ENCODE data around the gene PPFIBP2.
"Not testable (repeated sequence)": the region's sequence is repeated elsewhere in the genome, so short reads cannot be mapped to it uniquely, and the experiment has no call there.

PPFIBP2 gene

DNA sequence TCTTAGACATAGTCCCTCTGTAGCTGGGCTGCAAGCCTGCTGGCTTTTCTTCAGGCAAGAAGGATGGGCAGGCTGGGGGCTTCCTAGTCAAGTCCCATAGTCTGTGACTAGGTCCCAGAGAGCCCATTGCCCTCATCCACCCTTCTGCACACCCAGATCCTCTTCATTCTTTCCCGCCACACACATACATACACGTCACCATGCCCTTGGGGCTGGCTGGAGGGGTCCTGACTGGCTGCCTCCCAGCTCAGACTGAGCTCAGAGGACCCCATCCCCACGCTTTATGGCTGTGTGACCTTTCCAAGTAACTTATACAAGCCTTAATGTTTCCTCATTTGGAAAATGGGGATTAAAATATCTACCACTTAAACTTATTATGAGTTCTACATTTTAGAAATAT is 13.5 kb upstream of the PPFIBP2 start:
- no peak for DNase-seq

DNA sequence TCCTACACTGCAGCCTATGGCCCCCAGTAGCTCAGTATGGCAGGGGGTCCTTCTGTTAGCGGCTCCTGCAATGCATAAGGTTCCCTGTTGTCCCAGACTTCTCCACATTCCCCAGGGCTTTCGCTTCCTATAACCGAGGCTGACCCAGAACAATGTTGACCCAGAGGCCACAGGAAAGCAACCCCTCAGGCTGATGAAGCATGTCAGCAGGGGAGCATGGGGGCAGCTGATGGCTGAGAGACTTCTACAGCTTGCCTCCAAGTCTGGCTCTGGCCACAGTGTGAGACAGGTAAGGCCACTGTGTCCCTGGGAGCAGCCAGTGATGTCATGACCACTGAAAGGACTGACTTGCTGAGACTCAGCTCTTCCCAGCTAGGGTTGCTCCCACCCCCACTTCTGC is 12.5 kb upstream of the PPFIBP2 start:
- no peak for DNase-seq

DNA sequence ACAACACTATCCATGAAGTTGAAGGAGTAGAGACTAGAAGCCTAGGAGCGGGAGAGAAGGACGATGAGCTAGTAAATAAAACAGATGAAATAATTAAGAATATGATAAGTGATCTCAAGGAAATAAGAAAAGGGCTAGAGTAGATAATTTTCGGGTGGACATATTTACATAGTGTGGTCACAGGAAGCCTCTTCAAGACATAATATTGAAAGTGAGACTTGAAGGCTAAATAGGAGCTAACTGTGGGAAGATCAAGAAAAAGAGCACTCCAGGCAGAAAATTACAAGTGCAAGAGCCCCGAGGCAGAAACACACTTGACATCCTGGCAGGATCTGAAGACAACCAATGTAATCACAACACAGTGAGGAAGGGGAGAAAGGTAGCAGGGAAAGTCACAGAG is 11.9 kb upstream of the PPFIBP2 start:
- DNase-seq: no peak

DNA sequence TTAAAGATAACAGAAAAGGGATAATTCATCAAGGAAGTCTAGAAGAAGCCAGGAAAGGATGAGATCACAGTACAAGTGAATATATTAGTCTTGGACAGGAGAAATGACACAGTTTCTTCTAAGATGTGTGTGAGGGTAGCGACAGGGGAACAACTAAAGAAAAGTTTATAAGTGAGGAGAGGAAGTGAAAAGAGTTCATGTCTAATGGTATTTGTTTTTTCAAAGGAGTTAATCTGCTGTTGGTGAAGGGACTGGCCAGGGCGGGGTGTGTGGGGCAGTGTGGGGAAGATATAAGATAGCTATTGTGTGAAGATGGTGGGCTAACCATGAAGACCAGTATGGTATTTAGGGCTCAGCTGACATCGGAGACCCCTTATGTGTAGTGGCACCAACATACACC is 7.6 kb upstream of the PPFIBP2 start:
- no peak for DNase-seq

DNA sequence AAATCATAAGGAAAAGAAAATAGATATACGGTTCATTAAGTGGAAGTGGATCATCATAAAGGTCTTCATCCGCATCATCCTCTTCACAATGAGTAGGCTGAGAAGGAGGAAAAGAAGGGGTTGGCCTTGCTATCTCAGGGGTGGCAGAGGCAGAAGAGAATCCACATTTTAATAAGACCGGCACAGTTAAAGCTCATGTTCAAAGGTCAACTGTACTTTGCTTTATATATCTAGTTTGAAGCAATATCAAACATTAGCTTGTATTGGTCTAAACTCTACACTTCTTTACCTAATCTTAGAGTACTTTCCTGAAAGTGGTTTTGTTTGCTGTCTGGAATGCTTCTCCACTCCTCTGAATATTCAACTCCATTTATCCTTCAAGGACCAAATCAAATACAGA is 5.7 kb upstream of the PPFIBP2 start:
- no peak for DNase-seq

DNA sequence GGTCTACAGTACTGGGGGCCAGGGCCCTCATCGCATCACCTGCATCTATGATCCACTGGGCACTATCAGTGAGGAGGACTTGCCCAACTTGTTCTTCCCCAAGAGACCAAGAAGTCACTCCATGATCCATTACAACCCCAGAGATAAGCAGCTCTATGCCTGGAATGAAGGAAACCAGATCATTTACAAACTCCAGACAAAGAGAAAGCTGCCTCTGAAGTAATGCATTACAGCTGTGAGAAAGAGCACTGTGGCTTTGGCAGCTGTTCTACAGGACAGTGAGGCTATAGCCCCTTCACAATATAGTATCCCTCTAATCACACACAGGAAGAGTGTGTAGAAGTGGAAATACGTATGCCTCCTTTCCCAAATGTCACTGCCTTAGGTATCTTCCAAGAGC is 3.8 kb upstream of the PPFIBP2 start:
- no peak for DNase-seq

DNA sequence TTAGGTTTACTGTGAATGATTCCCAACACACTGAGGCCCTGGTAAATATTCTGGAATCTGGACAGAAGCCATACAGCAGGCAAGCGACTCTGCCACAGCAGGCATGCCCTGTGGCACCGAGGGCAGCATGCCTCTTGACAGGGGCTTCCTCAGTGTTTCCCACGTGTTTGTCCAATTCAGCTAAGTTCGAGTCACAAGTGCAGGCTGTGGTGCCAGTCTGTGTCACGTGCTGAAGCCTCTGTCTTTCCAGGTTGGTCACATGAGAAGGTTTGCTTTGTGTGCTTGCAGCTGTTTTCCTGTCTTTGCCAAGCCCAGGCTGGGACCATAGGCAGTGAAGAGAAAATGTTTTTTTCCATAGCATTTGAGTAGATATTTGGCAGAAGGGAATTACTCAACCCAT is 2.4 kb upstream of the PPFIBP2 start:
- DNase-seq: no peak

DNA sequence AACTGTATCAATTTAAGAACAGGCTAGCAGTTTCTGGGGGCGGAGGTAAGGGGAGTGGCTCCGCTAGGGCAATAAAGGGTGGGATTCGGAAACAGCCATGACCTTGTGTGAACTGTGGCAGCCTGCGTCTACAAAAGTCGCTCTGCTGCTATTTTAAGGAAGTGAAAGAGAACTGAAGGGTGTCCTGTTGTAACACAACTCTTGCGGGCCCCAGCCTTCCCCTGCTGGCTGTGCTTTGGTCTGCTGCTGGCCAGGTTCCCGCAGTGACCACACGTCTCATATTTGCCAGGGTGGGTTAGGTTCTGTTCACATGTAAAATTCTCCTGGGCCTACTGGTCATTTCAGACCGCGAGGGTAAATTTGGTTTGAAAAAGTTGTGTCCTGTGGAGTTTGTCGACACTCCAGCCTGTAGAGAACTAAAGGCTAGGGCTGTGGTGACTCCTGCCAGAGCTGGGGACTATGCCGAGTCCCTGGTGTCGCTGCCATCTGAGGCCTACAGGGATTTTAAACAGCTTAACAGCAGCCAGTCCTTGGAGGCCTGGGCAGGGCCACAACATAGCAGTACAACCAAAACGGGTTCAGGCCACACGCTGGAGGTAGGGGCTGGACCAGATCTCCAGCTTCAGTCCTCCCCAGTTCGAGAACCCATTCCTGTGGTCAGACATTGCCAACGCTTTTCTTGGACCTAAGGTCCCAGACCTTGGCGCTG is 1.1 kb upstream of the PPFIBP2 start:
- DNase-seq: no peak

DNA sequence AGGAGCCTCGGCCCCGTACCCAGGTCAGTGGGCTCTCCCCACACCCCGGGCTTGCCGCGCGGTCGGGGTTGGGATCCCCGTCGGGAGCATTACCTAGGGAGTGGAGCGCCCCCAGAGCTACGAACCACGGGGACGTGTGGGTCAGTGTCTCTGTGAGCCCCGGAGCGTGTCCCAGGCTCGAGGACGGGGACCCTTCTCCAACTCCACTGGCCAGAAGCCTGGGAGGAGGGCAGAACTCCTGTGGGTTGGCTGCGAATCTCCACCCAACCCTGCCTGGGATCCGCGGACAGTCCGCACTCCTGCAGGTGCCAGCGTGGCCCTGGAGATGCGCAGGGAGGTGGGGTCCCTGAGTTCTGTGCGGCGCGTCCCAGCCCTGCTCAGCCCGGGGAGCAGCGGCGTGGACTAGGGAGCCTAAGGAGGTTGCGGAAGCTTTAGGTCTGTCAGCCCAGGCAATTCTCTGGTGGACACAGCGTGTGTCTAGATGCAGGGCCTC is 346 bp downstream of the PPFIBP2 start:
- no peak for DNase-seq

DNA sequence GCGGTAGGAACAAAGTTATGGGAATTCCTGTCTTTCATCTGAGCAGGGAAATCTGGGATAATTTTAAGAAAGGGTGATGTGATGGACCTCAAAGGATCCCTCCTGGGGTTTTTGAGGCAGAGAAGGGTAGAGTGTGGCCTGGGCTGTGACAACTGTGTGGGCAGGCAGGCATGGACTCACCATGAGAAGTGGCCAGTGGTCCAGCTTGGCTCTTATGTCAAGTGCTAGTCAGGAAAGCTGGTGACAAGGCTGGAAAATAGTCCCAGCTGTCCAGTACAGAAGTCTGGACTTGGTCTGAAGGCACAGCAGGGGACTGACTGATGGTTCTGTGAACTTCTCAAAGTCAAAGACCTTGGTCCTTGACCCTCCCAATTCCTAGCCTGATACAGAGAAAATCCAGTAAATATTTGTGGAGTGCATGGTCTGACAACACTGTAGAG is 1.7 kb downstream of the PPFIBP2 start:
- no peak for DNase-seq

DNA sequence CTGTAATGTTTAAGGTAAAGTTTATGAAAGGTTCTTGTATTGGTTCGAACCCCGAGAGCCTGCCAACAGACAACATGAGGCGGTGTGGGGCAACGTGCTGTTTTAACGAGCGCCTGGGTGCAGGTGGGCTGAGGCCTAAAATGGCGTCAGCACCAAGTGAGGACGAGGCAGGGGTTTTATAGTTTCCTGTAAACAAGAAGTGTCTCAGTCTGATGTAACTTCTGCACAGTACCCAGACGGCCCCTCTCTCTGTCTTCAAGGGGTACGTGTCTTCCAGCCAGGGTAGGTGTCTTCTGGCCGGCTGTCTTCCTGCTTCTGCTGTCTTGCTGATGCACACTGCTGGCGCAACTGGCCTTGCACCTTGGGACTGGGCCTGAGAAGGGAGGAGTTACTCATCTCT is 2.7 kb downstream of the PPFIBP2 start:
- no peak for DNase-seq

DNA sequence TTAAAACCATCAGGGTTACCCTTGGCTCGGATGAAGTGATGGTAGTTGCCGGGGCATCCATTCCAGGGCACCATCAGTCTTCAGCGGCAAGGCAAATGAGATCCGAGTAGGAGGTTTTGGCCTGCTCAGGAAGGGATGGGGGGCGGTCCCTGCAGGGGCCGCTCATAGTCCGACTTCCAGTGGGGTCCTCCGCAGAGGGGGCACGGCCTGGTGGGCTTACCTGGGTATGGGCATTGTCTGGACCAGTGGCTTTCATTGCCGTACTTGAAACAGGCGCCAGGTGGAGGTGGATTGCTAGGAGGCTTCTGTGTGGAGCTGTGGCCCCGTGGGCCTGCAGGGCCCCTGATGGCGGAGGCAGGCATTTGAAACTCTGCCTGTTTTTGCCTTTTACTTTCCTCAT is 3.9 kb downstream of the PPFIBP2 start:
- not testable (repeated sequence) for DNase-seq

DNA sequence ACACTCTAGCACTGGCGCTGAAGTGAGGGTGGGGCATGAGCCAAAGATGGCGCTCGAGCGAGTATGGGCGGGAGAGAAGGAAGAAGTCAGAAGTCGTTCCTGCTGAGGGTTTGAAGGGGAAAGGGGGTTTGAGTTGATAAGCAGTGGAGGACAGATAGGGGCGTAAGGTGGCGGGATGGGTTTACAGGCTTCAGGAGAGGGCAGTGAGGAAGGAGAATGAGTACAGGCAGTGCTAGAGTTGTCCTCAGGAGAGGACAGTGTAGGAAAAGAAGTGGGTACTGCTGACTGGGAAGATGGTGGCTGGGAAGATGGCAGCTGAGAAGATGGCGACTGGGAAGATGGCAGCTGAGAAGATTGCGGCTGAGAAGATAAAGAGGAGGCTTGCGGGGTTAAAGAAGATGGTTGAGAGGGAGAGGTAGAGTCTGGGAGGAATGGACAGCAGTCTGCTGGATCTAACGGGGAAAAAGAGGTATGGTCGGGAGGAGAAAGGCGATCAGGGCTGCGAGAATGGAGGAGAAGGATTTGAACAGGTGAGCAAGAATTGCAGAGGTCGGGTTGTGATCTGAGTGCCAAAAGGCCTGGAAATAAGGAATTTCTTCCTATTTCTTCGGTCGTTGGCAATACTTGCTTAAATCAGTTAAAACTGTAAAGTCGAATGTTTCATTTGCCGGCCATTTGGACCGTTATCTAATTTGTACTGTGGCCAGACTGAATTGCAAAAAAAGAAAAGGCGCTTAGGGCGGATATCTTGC is 5.2 kb downstream of the PPFIBP2 start:
- no peak for DNase-seq

DNA sequence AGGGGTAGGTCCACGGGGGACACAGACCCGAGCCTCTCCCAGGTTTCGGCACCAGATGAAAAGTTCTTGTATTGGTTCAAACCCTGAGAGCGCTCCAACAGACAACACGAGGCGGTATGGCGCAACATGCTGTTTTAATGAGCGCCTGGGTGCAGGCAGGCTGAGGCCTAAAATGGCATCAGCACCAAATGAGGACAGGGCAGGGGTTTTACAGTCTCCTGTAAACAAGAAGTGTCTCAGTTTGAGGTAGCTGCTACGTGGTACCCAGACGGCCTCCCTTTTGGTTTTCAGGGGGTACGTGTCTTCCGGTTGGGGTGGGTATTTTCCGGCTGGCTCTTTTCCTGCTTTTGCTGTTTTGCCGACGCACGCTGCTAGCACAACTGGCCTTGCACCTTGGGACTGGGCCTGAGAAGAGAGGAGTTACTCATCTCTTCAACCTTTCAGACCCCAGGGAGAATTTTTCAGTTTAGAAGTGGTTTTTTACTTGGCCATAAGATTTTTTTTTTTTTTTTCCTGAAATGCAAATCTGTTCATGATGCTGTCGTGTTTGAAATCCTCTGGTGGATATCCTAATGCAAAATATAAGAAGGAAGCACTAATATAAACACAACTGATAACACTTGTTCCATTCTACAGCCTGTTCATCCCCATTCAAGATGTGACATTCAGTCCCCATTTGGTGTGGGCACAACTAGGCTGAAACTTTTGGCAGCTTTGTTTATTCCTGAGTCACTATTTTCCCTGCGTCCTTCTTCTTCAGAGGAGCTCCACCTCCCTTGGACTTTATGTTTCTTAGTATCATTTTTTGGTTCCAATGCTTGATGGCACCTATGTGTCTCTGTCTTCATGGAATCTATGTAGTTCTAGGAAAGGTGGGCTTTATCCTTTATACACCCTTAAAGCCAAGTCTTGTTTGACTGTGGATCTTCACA is 6.5 kb downstream of the PPFIBP2 start:
- DNase-seq: no peak

DNA sequence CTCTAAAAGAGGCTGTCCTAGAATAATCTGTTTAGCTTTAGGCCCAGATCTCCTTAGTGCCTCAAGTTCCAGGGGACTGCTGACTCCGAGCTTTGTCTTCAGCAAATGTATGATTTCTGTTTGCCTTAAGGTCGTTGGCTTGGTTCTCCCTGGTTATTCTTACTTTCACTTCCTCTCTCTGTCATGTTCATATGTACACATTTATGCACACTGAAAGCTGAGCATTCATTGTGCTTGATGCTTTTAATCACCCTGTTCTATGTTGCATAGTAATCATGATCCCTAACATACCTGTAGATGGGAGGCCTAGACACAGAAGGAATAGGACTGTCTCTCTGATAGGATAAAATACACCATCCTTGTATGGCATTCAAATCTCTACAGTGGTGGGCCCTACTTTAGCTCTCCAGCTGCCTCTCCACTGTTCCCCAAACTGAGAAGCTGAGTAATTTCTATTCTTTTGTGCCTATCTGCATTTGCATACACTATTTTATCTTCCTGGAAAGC is 7.2 kb downstream of the PPFIBP2 start:
- no peak for DNase-seq

DNA sequence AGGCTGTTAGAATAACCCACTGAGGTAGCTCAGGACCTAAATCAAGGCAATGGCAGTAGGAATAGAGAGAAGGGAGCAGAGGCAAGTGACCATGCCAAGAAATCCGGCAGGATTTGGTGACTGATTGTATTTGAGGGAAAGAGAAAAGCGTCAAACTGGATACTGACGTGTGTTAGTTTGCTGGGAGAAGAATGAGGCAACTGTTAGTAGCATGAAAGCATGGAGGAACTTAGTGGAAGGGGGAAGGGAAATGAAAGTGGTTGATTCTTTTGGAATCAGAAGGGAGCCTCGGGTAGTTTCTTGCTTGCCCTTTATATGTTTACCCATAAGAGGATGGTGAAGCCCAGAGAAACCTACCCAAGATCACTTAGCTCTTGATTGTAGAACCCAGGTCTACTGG is 8.3 kb downstream of the PPFIBP2 start:
- no peak for DNase-seq

DNA sequence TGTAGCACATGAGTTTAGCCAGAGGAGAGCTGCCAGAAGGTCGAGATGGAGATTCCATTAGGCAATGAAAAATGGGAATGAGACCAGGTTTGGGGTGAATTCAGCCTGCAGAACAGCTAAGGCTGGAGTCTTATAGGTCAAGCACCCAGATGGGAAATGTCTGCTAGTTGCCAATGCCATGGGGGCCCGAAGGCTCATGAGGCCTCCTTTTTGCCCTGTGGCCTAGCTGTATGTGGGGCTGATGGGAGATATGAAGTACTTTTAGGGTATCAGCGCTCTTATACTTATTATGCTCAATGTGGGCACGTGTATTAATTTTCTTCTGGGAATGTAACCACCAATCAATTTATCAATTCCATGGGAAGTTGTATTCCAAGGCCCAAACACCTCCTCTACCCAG is 8.7 kb downstream of the PPFIBP2 start:
- DNase-seq: no peak

DNA sequence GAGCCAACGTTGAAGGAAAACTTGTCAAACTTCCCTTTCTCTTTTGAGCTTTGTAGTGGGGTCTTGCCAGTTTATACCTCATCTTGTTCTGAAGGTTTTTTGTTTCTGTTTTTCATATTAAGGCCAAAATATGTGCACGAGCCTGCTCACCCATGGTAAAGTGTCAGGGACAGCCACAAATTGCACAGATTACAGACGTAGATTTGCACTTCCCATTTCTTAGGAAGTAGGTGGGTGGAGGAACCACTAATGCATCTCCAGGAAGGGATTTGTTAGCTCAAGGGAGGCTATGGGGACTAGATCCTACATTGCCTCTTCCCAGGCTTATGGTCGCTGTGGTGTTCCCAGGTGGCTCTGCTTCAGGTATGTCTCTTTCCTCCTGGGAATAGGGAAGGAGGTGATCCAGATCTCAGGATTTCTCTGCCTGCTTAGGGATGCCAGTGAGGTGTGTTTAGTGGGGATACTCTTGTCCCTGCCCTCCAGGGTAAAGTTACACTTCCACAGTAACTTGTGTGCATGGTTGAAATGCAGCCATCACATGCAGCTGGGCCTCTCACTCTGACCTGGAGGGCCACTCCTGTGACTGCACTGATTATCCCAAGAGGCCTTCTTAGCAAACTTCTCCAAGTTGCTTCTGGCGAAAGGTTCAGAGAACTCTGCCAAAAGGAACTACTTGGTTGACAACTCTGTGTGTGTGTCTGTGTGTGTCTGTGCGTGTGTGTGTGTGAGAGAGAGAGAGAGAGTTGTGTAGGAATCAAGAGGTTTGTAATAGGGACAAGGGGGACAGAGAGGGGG is 9.8 kb downstream of the PPFIBP2 start:
- DNase-seq: no peak

DNA sequence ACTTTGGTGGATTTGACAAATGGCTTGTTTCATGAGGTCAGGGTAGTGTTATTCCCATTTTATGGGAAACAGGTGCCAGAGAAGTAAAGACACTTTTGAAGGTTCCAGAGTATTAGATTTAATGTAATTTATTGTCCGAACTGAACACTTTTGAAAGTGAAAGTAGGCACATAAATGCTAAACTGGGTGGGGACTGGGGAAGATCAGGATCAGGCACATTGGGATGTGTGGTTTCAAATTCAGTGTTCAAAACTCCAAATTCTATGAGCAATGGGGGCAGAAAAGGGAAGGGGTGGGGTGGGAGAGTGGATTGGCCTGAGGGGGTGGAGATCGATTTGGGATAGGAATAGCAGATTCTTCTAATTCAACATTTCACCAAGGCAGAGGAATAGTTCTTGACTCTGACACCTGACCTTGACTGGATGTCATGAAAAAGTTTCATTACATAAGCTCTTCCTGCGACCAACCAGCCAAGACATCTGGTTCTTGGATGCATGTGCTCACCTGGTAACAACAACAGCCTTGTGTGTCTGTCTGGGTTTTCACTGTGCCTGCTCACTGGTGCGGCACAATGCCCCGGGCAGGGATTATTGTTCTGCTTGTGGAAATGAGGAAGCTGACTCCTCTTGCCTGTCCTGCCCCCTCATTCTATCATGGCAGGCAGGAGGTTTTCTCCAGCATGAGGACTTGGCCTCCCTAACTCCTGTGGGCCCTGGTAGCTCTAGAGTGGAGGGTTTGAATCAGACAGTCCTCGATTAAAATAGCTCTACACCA is 10.8 kb downstream of the PPFIBP2 start:
- no peak for DNase-seq

DNA sequence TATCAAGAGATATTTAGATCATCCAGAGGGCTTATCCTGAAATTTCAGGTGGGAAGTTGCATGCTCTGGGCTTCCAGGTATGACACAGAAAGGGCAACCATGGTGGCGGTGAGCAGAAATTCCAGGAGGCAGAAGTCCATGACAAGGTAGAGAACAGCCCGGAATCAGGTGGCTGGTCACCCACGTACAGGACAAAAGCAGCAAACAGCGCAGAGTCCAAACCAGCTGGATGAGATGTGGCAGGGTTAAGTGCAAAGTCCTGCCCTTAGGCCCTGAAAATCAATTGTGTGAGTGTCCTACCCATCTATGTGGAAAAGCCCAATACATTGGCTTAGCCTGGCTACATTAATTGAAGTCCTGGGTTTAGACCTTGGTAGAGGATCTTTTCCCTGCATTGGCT is 11.6 kb downstream of the PPFIBP2 start:
- DNase-seq: no peak

DNA sequence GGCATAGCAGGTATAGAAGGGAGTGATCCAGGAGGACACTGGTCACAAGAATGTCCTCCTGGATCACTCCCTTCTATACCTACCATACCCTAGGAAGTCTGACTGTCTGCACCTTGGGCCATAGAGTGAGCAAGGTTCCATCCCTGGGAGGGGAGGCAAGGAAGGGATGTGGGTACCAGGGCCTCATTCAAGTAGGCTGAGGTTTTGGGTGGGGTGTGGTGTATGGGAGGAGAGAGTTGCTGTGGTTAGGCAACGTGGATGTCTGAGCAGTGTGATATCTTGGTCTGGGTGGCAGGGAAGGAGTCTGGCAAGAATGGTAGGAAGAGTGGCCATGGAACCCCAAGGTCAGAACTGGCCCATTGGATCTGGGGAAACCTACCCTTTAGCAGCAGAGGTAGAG is 13.2 kb downstream of the PPFIBP2 start:
- DNase-seq: no peak

Data from retina (tissue), 1 donor.